ENCODE measurements around the gene NACC1.

The NACC1 gene

GRCh38 chr19:13093407-13094105 lies 24.5 kb upstream of the NACC1 start:
- peaks cover 36% of the 10 kb centered on the region for H3K27me3 ChIP-seq (ENCODE audit: insufficient read depth, insufficient read length)
- TF ChIP-seq SUZ12 (IDR thresholded peaks at IDR 0.05; ENCODE audit: extremely low read depth, insufficient read depth, insufficient read length) = no peak
- TF ChIP-seq YY1 (IDR thresholded peaks at IDR 0.05; ENCODE audit: insufficient read depth, insufficient read length) = no peak
- no peak for TF ChIP-seq ZNF274 (IDR thresholded peaks at IDR 0.05; ENCODE audit: low read depth, low read length)
- peaks cover 27% of the 10 kb centered on the region for H3K4me1 ChIP-seq (ENCODE audit: insufficient read depth, insufficient read length)
- no peak overlapping the region for H3K4me3 ChIP-seq (ENCODE audit: insufficient read length, low read depth)
- H3K9me3 ChIP-seq (ENCODE audit: insufficient read depth, low read length) = no peaks in the 10 kb centered on the region
- peak; percentile 81 for DNase-seq (ENCODE audit: low read depth, low spot score)
- H3K9ac ChIP-seq (ENCODE audit: insufficient read length, low read depth) = peak overlapping the region; percentile 65
- no peaks in the 10 kb centered on the region for H3K36me3 ChIP-seq (ENCODE audit: insufficient read depth, insufficient read length, low read length)

DNA sequence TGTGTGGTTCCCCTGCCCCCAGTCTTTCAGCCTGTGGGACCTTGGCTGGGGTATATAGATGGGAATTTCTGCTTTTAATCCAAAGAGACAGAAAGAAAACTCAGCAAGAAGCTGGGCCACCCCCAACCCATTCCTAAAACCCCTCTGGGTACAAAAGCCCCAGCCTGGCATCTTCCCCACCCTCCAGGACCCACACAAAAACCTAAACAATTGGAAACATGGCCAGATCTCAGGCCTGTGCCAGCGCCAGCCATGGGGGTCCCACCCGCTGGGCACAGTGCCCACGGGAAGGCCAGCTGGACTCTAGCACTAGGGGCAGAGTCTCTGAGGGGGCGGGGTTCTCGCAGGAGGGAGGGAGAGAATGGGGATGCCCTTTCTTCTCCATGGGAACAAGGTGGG lies 24.0 kb upstream of the NACC1 start:
- Histone ChIP-seq H3K4me3 (ENCODE audit: insufficient read length, low read depth) (no peak overlapping the region), H3K4me1 (ENCODE audit: insufficient read depth, insufficient read length) (peaks cover 29% of the 10 kb centered on the region), H3K27me3 (ENCODE audit: insufficient read depth, insufficient read length) (peaks cover 41% of the 10 kb centered on the region), H3K36me3 (ENCODE audit: insufficient read depth, insufficient read length, low read length) (no peaks in the 10 kb centered on the region), H3K9me3 (ENCODE audit: insufficient read depth, low read length) (no peaks in the 10 kb centered on the region), H3K9ac (ENCODE audit: insufficient read length, low read depth) (peak overlapping the region; percentile 42)
- TF ChIP-seq YY1 (IDR thresholded peaks at IDR 0.05; ENCODE audit: insufficient read depth, insufficient read length) = no peak
- TF ChIP-seq ZNF274 (IDR thresholded peaks at IDR 0.05; ENCODE audit: low read depth, low read length) = no peak
- TF ChIP-seq SUZ12 (IDR thresholded peaks at IDR 0.05; ENCODE audit: extremely low read depth, insufficient read depth, insufficient read length) = no peak
- DNase-seq (ENCODE audit: low read depth, low spot score) = no peak

- Histone ChIP-seq H3K9me3 (ENCODE audit: insufficient read depth, low read length) (no peaks in the 10 kb centered on the region), H3K36me3 (ENCODE audit: insufficient read depth, insufficient read length, low read length) (no peaks in the 10 kb centered on the region), H3K4me3 (ENCODE audit: insufficient read length, low read depth) (peak overlapping the region; percentile 24), H3K4me1 (ENCODE audit: insufficient read depth, insufficient read length) (peaks cover 29% of the 10 kb centered on the region), H3K27me3 (ENCODE audit: insufficient read depth, insufficient read length) (peaks cover 43% of the 10 kb centered on the region), H3K9ac (ENCODE audit: insufficient read length, low read depth) (peak overlapping the region; percentile 64)
- DNase-seq (ENCODE audit: low read depth, low spot score) = no peak
- TF ChIP-seq ZNF274 (IDR thresholded peaks at IDR 0.05; ENCODE audit: low read depth, low read length) (no peak), SUZ12 (IDR thresholded peaks at IDR 0.05; ENCODE audit: extremely low read depth, insufficient read depth, insufficient read length) (no peak), YY1 (IDR thresholded peaks at IDR 0.05; ENCODE audit: insufficient read depth, insufficient read length) (no peak)
Observed at GRCh38 chr19:13094771-13095392, 23.2 kb upstream of the NACC1 start.

DNA sequence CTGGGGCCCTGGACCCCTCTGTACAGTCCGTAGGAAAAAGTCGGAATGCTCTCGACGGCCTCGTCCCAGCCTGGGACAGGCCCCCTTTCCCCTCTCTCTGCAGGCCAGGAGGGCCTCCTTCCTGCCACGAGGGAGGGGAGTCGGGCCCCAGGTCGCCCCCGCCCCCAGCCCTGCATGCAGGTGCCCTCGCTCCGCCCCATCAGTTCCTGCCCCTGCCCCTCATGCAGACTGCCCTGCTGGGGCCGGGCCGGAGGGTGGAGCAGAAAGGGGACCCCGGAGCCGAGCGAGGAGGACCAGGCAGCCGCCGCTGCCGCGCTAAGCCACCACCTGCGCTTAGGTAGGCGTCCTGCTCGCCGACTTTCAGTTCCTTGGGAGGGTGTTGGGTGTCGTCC lies 22.7 kb upstream of the NACC1 start:
- Histone ChIP-seq H3K27me3 (ENCODE audit: insufficient read depth, insufficient read length) (peaks cover 42% of the 10 kb centered on the region), H3K4me1 (ENCODE audit: insufficient read depth, insufficient read length) (peaks cover 29% of the 10 kb centered on the region), H3K4me3 (ENCODE audit: insufficient read length, low read depth) (peak overlapping the region; percentile 24), H3K36me3 (ENCODE audit: insufficient read depth, insufficient read length, low read length) (no peaks in the 10 kb centered on the region), H3K9ac (ENCODE audit: insufficient read length, low read depth) (peak overlapping the region; percentile 64), H3K9me3 (ENCODE audit: insufficient read depth, low read length) (no peaks in the 10 kb centered on the region)
- DNase-seq (ENCODE audit: low read depth, low spot score) = no peak
- TF ChIP-seq ZNF274 (IDR thresholded peaks at IDR 0.05; ENCODE audit: low read depth, low read length) = no peak
- TF ChIP-seq SUZ12 (IDR thresholded peaks at IDR 0.05; ENCODE audit: extremely low read depth, insufficient read depth, insufficient read length) = no peak
- TF ChIP-seq YY1 (IDR thresholded peaks at IDR 0.05; ENCODE audit: insufficient read depth, insufficient read length) = no peak

DNA sequence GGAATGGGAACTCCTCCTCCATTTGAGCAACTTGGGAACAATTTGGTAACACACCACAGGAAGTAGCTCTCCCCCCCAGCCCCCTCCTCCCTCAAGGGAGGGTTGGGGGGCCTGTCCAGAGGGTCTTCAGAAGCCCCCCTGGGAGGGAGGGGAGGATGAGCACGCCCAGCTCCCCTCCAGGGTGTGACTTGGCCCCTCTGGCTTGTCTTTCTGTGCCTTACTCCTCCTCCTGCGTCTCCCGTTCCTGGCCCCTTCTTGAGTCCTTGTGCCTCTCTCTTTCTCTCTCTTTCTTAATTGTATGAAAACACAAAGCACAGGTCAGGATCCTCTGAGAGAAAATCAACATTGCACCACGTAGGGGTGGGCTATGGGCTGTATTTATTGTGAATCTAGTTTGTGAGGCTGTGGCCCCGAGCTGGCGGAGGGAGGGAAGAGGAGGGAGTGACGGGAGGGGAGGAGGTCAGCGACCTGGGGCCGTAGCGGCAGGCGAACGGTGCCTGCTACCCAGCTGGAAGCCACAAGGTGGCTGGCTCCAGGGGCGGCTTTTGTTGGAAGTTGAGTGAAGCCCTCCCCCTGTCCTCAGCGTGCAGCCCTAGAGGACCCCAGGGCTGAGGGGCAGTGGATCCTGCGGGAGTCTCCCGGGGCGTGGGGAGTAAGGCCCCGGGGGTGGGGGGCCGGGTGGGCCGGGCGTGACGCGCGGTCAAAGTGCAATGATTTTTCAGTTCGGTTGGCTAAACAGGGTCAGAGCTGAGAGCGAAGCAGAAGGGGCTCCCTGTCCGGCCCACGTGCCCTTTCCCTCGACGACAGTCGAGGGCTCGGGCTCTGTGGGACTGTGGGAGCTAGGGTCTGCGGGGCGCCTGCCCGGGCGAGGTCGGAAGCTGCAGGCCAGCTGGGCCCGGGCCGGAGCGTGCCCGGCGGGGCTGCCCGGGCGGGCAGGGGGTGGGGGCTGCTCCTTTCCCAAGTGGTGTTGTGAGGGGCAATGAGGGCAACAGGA lies 21.8 kb upstream of the NACC1 start:
- peaks cover 42% of the 10 kb centered on the region for H3K27me3 ChIP-seq (ENCODE audit: insufficient read depth, insufficient read length)
- H3K9me3 ChIP-seq (ENCODE audit: insufficient read depth, low read length) = no peaks in the 10 kb centered on the region
- no peaks in the 10 kb centered on the region for H3K36me3 ChIP-seq (ENCODE audit: insufficient read depth, insufficient read length, low read length)
- peaks cover 27% of the 10 kb centered on the region for H3K4me1 ChIP-seq (ENCODE audit: insufficient read depth, insufficient read length)
- no peak for DNase-seq (ENCODE audit: low read depth, low spot score)
- no peak for TF ChIP-seq YY1 (IDR thresholded peaks at IDR 0.05; ENCODE audit: insufficient read depth, insufficient read length)
- no peak for TF ChIP-seq ZNF274 (IDR thresholded peaks at IDR 0.05; ENCODE audit: low read depth, low read length)
- no peak for TF ChIP-seq SUZ12 (IDR thresholded peaks at IDR 0.05; ENCODE audit: extremely low read depth, insufficient read depth, insufficient read length)
- peak overlapping the region; percentile 24 for H3K4me3 ChIP-seq (ENCODE audit: insufficient read length, low read depth)
- peak overlapping the region; percentile 65 for H3K9ac ChIP-seq (ENCODE audit: insufficient read length, low read depth)

GRCh38 chr19:13097033-13097462 lies 21.0 kb upstream of the NACC1 start:
- no peaks in the 10 kb centered on the region for H3K36me3 ChIP-seq (ENCODE audit: insufficient read depth, insufficient read length, low read length)
- H3K27me3 ChIP-seq (ENCODE audit: insufficient read depth, insufficient read length) = peaks cover 41% of the 10 kb centered on the region
- TF ChIP-seq YY1 (IDR thresholded peaks at IDR 0.05; ENCODE audit: insufficient read depth, insufficient read length) = no peak
- no peak for TF ChIP-seq SUZ12 (IDR thresholded peaks at IDR 0.05; ENCODE audit: extremely low read depth, insufficient read depth, insufficient read length)
- no peak for TF ChIP-seq ZNF274 (IDR thresholded peaks at IDR 0.05; ENCODE audit: low read depth, low read length)
- peaks cover 19% of the 10 kb centered on the region for H3K4me1 ChIP-seq (ENCODE audit: insufficient read depth, insufficient read length)
- no peaks in the 10 kb centered on the region for H3K9me3 ChIP-seq (ENCODE audit: insufficient read depth, low read length)
- DNase-seq (ENCODE audit: low read depth, low spot score) = no peak
- no peak overlapping the region for H3K9ac ChIP-seq (ENCODE audit: insufficient read length, low read depth)
- H3K4me3 ChIP-seq (ENCODE audit: insufficient read length, low read depth) = no peak overlapping the region
